ENCODE results near the gene NSUN2.
"Not testable (repeated sequence)": the region's sequence is repeated elsewhere in the genome, so short reads cannot be mapped to it uniquely, and the experiment has no call there.

The NSUN2 gene

DNA sequence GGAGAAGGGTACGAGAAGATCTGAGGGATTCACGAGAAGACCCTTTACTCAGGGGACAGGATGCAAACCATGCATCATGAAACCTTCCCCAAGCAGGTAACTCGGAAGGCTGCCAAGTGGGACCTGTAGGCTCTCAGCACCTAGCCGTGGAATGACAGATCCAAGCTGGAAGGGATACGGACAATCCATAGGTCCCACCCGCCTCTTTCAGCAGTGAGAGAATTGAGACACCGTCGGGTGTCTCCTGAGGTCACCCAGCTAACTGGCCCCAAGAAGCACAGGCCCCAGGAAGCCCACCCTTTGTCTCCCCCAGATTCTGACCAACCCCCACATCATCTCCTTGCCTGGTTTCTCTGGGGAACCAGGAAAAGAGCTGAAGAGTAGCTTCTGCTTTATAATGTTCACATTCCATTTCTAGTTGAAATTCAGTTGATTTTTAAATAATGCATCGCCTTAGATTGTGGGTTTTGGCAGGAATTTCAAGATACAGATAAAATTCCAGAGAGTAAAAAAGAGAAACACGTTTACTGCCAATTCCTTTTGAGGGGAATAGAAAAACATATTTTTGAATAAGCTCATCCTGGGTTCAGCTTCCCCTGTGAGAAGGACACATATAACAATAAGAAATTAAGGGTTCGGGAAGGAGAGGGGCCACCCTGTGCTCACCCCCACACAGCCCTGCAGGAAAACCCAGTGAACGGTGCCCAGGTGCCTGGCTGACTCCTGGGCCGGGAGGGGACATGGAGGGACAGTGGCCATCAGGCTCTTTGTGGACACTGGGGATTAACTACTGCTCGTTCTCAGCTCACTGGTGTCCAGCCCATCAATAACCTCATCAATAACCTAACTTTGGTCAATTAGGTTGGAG is 51.1 kb downstream of the NSUN2 start:
- no peak for FAIRE-seq

DNA sequence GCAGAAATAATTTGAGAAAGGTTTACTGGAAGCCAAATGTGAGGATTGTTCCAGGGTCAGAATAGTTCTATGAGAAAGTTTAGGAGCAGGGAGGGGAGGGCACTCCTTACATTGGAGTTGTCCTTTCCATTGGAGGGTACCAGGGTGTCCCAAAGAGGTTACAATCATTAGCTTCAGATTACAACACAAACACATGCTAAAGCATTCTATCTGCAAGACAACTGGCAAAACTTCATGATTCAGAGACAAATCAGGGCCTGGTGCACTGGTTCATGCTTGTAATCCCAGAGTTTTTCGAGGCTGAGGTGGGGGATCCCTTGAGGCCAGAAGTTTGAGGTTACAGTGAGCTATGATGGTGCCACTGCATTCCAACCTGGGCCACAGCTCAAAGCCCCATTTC is 51.8 kb downstream of the NSUN2 start:
- FAIRE-seq = no peak

DNA sequence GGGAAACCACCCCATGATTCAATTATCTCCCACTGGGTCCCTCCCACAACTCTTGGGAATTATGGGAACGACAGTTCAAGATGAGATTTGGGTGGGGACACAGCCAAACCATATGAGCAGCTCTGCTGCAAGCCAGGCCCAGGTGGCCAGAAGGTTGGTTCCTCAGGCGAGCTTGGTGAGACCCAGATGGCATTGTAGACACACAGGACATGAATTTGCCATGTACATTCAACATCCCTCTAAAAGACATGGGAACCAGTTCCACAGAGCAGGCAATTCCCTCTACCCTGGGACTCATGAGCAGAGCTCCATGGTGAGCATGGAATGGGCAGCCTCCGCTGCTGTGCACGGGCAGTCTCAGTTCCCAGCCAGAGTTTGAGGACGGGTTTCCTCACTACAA is 53.3 kb downstream of the NSUN2 start:
- FAIRE-seq = no peak

DNA sequence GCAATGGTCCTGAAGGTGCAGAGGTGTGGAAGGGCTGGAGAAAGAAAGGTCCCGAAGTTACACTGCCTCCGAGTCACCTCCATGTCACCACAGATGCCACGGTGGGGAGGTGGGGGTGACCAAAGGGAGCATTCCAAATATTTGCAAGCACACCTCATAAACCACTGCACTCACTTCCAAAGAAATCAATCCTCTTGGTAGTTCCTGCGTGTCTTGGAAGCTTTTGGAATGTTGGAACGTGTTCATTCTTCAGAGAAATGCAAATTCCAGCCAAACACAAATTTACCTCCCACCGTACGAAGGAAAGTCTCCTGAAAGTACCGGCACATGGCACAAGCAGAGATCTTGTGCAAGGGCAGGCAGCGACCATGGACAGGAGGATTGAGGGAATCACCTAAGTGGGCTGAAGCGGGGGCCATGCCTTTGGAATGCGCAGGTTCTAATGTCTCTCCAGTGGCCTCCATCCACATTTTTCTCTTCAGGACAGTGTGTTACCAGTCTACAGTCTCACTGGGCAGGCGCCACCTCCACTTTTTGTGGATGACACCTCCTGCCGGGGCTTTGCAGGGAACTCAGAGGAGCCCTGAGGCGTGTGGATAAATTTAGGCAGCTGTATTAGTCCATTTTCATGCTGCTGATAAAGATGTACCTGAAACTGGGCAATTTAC is 54.0 kb downstream of the NSUN2 start:
- no peak for FAIRE-seq

DNA sequence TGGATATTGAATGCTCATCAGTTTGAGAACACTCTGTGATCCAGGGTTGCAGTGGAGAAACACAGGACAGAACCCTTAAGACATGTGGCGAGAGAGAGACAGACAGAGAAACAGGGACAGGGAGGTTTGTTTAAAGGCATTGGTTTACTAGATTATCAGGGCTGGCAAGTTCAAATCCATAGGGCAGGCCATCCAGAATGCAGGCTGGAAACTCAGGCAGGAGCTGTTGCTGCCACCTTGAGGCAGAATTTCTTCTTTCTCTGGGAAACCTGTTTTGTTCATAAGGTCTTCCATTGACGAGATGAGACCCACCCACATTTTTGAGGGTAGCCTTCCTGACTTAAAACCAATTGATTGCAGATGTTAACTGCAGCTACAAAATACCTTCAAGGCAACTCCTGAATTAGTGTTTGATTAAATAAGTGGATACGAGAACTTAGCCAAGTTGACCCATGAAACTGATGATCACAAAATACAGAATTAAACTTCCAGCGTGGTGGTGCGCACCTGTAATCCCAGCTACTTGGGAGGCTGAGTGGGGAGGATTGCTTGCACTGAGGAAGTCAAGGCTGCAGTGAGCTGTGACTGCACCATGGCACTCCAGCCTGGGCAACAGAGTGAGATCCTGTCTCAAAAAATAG is 55.9 kb downstream of the NSUN2 start:
- FAIRE-seq = no peak

DNA sequence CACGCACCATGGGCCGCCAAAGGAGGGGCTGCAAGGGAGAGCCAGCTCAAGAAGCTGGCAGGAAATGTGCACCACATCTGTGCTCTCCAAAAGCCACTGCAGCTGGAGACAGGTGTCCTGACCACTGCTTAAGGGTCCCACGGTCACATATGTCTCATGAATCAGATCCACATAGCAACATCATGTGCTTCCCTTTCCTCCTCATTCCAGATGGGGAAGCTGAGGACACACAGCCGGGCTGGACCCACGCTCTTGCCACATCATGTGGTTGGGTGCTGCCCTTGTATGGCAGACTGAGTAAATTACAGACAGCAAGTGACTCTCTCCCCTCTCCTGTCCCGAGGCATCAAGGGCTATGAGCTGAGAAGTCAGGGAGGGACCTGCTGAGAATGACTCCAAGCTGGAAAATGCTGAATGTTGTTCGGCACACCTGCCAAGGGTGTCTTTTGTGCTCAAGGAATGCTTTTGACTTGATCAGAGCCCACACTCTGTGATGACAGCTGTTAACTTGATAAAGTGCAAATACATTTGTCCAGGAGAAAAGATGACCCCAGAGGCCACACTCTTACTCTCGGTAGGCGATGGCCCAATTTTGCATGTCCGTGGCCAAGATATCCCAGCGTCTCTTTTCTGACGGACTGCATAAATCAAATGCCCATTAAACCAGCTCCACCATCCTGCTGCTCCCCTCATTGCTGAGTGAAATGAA is 58.2 kb downstream of the NSUN2 start:
- no peak for FAIRE-seq

DNA sequence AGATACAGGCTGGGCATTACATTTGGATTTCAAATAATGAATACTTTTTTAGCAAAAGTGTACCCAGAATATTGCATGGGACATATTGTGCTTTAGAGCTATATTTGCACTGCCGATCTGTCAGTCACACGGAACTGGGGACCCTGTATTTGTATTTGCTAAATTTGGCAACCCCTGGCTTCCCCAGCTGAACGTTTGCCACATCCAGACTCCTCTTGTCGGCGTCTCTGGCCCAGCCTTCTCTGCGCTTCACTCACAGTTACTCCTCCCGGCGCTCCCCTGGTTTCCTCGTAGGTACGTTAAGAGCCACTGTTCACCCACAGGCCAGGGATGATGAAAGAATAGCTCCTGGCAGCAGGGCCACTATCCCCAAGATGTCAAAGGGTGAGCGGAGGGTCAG is 58.7 kb downstream of the NSUN2 start:
- FAIRE-seq = no peak

DNA sequence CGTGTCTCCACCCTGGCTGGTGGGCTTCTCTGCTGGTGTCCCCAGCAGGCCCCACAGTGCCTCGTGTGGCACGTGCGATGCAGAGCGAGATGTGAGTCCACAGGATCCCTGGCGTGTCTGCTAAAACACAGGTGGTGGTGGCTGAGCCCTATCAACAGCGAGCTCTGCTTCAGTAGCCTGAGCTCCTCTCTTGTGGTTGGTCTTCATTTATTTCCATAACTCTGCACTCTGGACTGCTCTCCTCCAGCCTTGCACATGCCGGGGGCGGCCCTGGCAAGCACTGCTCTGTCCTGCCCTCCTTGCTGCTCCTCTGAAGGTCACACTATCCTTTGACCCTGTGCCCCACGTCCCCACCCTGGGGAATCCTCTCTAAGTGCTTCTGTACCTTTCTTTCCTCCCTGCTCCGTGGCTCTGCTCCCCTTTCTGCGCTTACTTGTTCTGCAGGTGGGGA is 59.2 kb downstream of the NSUN2 start:
- FAIRE-seq = no peak

DNA sequence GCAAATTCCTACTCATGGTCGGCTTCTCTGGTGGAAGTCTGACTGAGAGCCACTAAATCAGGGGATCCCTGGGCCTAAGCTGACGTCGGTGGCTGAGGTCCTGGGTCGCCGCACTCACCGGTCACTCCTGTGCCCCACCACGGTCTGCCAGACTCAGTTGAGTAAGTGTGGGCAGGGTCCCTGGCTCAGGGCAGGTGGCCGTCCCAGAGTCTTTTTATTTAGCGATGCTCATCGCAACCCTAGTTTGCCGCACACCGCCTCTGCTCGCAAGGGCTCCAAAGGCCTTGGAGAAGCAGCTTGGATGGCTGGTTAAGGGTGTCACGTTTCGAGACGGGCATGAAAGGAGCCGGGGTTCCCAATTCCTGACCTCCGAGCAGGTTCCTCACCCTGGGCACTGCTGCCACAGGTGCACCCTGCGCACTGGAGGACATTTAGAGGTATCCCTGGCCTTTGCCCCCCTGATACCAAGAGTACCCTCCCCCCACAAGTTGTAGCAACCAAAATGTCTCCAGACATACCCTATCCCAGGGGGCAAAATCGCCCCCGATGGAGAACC is 59.9 kb downstream of the NSUN2 start:
- FAIRE-seq = no peak

DNA sequence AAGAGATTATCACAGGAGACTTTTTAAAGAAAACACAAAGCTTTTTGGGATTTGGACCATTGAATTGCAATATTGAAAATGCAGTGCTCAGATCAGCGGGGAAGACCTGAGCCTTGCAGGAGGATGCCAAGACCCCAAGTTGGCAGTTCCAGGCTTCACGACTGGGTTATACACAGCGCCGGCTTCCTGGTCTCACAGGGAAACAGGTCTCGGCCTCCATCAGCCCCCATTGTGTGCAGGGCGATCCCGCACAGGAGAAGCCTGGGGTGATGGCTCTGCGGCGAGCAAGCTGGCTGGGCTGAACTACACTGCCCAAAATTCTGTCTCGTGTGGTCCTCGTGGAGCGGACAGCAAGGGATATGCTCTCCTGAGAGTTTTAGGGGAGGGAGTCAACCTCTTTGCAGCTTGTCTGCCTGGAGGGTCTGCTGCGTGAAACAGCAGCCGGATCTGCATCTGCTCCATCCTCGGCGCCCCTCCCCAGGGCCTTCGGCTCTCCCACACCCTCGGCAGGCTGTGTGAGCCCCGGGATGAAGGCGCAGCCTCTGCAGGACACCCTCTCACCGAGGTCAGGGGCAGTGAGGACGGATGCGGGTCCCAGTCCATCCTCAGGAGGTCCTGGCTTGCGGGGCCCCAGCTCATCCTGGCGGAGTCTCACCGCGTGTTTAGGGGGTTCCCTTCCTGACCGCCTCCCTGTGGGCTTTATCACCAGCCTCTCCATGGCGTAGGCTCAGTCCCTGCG is 60.6 kb downstream of the NSUN2 start:
- FAIRE-seq = no peak

DNA sequence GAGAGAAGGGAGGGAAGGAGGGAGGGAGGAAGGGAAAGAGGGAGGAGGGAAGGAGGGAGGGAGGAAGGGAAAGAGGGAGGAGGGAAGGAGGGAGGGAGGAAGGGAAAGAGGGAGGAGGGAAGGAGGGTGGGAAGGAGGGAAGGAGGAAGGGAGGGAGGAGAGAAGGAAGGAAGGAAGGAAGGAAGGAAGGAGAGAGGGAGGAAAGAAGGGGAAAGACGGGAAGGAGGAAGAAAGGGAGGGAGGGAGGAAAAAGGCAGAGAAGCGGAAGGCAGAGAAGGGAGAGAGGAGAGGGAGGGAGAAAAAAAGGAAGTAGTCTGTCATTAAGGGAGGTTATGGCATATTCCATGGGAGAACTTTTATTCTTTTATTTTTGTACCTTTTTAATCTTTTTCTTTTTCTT is 61.2 kb downstream of the NSUN2 start:
- FAIRE-seq = not testable (repeated sequence)

DNA sequence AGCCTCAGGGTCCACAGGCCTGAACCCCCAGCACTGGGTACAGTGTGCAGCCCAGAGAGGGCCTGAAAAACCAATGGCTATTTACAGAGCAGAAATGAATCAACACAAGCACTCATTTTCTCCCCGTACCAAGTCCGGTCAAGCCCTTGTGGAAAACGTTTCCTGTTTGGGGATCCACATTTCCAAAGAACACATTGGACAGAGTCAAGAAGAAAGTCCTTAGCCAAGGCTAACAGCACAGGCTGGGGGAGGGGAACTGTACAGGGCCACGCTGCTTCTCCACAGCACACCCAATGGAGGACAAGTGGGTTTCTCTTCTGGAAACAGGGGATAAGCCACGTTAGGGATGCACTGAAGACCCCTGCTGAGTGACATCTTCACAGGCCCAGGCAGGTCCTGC is 62.3 kb downstream of the NSUN2 start:
- no peak for FAIRE-seq

DNA sequence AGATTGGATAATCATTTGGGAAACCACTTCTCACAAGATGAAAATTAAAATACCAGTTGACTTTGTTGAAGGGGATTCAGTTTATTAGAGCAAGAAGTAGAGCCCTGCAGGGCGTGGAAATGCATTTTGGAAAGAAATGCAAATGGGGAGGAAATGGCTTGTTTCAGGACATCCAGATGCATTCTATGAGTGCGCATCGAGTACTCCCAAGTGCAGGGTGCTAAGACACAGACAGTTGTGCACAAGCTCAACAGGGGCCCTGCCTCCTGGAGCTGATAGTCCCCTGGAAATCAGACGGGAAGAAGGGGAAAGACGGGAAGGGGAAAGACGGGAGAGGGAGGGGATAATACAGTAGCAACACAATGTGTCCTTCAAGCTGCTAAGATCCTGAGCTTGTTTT is 64.0 kb downstream of the NSUN2 start:
- no peak for FAIRE-seq

DNA sequence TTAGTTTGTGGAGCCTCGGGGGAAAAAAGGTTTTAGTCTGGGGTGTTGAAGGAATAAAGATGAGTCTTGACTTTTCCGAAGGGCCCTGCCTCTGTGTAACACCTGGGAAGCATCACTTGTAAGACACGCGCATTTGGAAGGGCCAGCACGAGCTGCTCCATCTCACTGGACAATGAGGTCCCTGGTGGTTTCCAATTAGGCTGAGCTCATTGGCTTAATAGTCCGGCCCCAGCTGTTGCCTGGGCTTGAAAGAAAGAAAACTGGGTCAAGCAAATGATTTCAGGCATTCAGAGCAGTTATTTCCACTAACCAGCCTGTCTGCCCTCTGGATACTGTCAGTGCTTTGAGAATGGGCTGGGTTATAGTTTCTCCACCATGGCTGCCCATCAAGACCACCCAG is 64.5 kb downstream of the NSUN2 start:
- no peak for FAIRE-seq

DNA sequence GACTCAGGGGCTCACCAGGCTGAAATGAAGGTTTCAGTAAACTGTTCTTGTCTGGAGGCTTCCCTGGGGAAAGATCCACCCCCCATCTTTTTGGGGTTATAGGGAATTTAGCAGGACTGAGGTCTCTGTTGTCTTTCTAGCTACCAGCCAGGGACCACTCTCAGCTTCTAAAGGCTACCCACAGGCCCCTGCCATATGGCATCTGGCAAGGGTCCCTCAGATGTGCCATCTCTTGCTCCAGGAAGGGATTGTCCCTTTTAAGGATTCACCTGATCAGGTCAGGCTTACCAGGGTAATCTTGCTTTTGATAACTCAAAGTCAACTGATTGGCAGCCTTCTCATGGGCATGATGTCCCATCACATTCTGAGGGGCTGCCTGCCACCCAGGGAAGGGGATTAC is 65.0 kb downstream of the NSUN2 start:
- no peak for FAIRE-seq

DNA sequence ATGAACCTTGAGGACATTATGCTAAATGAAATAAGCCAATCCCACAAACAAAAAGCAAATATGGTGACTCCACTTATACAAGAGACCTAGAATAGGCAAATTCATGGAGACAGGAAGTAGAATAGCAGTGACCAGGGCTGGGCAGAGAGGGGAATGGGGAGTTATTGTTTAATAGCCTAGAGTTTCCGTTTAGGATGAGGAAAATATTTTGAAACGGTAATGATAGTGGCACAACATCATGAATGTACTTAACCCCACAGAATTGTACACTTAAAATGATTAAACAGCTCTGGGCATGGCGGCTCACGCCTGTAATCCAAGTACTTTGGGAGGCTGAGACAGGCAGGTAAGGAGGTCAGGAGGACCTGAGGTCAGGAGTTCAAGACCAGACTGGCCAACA is 65.8 kb downstream of the NSUN2 start:
- FAIRE-seq = no peak

DNA sequence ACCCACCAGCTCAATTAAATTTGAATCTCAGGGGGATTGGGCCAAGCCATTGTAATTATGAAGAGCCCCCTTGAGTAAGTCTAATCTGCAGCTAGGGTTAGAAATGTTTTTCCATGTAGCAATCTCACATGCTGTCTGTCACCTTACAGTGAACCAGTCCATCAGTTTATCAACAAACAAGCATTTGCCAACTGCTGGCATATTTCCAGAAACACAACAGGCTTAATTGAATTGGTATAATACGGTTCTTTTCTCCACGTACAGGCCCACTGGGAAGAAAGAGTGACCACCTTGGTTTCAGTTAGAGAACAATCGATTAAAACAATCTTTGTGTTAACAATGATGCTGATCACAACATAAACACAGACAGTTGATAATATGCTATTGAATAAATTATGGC is 67.4 kb downstream of the NSUN2 start:
- no peak for FAIRE-seq

DNA sequence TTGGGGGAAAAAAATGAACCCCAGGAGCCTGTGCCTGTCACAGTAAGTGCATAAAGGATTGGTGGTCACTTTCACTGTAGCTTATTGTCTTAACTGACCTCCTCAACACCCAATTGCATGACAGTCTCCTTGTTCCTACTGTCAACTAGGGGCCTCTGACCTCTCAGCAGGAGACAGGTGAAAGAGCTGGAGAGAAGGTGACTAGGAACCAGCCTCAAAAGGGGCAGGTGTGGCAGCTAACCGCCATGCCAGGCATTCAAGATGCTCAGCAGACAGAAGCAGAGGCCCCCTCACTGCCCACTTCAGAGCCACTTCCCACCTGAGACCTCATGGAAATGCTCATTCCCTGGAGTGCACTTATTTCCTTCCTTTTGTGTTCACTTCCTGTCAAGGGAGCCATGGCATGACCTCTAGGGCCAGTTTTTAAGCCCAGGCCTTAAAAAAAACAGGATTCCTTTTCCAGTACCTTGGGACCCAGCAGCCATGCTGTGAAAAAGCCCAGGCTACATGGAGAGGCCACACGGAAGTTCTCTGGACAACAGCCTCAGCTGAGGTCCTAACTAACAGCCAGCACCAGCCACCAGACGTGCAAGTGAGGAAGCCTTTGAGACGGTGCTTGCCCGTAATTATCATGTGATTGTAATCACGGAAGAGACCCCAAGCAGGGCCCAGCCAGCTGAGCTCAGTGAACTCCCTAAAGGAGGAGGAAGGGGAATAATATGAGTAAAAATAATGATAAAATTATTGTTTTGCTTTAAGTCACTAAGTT is 74.9 kb downstream of the NSUN2 start:
- no peak for FAIRE-seq

DNA sequence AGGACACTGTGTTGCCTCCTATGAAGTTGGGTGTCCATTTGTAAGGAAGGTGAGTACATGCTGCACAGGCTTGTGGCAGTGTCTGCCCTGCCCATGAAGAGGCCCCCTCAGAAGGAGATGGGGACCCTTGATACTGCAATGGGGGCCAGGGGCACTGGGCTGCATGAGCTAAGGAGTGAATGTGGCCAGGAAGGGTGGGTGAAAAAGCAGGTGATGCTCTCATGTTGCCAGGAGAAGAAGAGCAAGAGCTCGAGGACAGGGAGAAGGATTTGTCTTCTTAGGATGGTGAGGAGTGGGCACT is 76.1 kb downstream of the NSUN2 start:
- no peak for FAIRE-seq

DNA sequence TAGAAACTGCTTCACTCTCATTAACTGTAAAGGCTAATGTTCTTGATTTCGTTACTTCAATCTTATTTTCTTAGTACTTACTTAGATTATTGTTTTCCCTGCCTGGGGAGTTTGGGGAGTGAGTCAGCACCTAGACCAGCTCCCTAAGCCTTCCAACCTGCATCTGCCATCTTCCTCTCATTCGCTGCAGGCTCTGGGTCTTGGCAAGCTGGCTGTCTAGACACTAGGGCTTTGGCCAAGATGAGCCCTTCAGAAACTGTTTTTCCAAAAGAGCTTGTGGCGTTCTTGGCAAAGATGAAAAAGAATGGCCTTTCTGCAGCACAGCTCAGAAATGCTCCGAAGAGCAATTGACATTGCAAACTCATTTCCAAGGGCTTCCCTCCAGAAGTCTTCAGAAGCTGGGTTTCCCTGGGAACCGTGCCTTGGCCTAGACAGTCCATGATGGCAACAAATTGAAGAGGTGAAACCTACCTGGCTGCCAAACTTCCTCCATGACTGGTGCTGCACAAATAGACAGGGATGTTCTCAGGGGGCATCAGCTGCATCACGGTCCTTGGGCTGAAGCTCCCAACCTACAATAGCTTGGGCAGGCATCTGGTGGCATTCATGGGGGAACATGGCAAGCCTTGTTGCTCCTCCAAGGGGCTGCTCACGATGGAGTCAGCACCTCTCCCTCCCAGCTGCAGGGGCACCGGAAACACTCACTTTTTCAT is 76.6 kb downstream of the NSUN2 start:
- no peak for FAIRE-seq

DNA sequence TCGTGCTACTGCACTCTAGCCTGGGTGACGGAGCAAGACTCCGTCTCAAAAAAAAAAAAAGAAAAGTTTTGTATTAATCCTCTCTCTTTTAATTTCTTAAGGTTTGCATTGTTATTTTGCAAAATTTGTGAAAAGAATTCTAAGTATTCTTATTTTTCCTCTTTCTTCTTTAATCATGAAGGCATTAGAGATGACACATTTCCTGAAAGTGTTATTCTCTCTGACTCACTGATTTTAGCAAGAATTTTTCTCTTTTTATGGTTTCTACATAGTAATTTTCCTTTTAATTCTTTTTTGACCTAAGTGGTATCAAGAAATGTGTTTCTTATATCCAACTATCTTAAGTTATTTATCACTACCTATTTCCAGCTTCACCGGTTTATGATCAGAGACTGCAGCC is 78.0 kb downstream of the NSUN2 start:
- FAIRE-seq = no peak

Measured in colon (tissue), 2 donors.